ENCODE results near the gene AAGAB. TPM values are rescaled to one million over a fixed set of nuclear protein-coding genes. Genes with fewer than 3 reads are reported as not detected.

The AAGAB gene
- total and polyA plus RNA-seq, 8 donors, result 11.2 to 89.5 (median 32.0) TPM

- DNase-seq, result no peak
- peaks cover 0 to 6% (median 0%) of the 10 kb centered on the region in 4 donors for H3K9me3 ChIP-seq
- 45 to 67% (median 59%) methylated on average over 3 of the region's 3 CpGs for WGBS, 5 donors
- peaks cover 3 to 16% (median 14%) of the 10 kb centered on the region in 4 donors for H3K36me3 ChIP-seq
- no peak overlapping the region for H3K4me3 ChIP-seq
- intact Hi-C loops (cut with DNase I; ENCODE audit: low total_unique reads), result no loop called here
- H3K27me3 ChIP-seq, result no peaks in the 10 kb centered on the region
- H3K4me1 ChIP-seq, result peaks cover 4 to 44% (median 23%) of the 10 kb centered on the region in 4 donors
- H3K27ac ChIP-seq, result no peak overlapping the region
- TF ChIP-seq POLR2A (IDR thresholded peaks at IDR 0.05) (no peak), POLR2AphosphoS5 (IDR thresholded peaks at IDR 0.05) (no peak)
Observed at GRCh38 chr15:67242708-67243111, 11.8 kb downstream of the AAGAB start.

GRCh38 chr15:67241132-67241855 lies 13.2 kb downstream of the AAGAB start:
- 66 to 79% (median 77%) methylated on average over 4 of the region's 4 CpGs for WGBS, 5 donors
- intact Hi-C loops (cut with DNase I; ENCODE audit: low total_unique reads), result no loop called here
- no peaks in the 10 kb centered on the region for H3K27me3 ChIP-seq

GRCh38 chr15:67240235-67241131 lies 14.0 kb downstream of the AAGAB start:
- WGBS, 5 donors, result 21 to 54% (median 38%) methylated on average over 3 of the region's 3 CpGs
- Histone ChIP-seq H3K4me1 (peaks cover 4 to 44% (median 23%) of the 10 kb centered on the region in 4 donors), H3K9me3 (no peaks in the 10 kb centered on the region), H3K4me3 (no peak overlapping the region), H3K27me3 (no peaks in the 10 kb centered on the region), H3K27ac (no peak overlapping the region), H3K36me3 (peaks cover 0 to 8% (median 6%) of the 10 kb centered on the region in 4 donors)
- peak in 3 of 7 experiments; percentile 11 to 39 (median 35) for TF ChIP-seq CTCF (IDR thresholded peaks at IDR 0.05)
- TF ChIP-seq POLR2AphosphoS5 (IDR thresholded peaks at IDR 0.05), result no peak
- TF ChIP-seq POLR2A (IDR thresholded peaks at IDR 0.05), result no peak
- TF ChIP-seq EP300 (IDR thresholded peaks at IDR 0.05), result no peak
- intact Hi-C loops (cut with DNase I; ENCODE audit: low total_unique reads), result no loop called here
- peak; percentile 43 to 60 for DNase-seq

More at GRCh38 chr15:67241132-67241855, 13.2 kb downstream of the AAGAB start:
- Histone ChIP-seq H3K36me3 (peaks cover 0 to 8% (median 7%) of the 10 kb centered on the region in 4 donors), H3K4me1 (peaks cover 4 to 44% (median 23%) of the 10 kb centered on the region in 4 donors), H3K9me3 (no peaks in the 10 kb centered on the region), H3K4me3 (no peak overlapping the region), H3K27ac (peak overlapping the region in 1 of 5 donors; percentile 48)
- TF ChIP-seq CTCF (IDR thresholded peaks at IDR 0.05) (no peak), POLR2AphosphoS5 (IDR thresholded peaks at IDR 0.05) (no peak), EP300 (IDR thresholded peaks at IDR 0.05) (no peak), POLR2A (IDR thresholded peaks at IDR 0.05) (no peak)
- DNase-seq, result no peak

GRCh38 chr15:67232591-67232990 lies 21.9 kb downstream of the AAGAB start:
- 46 to 73% (median 64%) methylated on average over 3 of the region's 3 CpGs for WGBS, 5 donors
- H3K4me1 ChIP-seq, result peaks cover 0 to 10% (median 3%) of the 10 kb centered on the region in 4 donors
- no peaks in the 10 kb centered on the region for H3K9me3 ChIP-seq
- intact Hi-C loops (cut with DNase I; ENCODE audit: low total_unique reads), result no loop called here
- no peak for TF ChIP-seq EP300 (IDR thresholded peaks at IDR 0.05)
- no peak for TF ChIP-seq POLR2A (IDR thresholded peaks at IDR 0.05)
- no peak for TF ChIP-seq CTCF (IDR thresholded peaks at IDR 0.05)
- TF ChIP-seq POLR2AphosphoS5 (IDR thresholded peaks at IDR 0.05), result no peak
- no peaks in the 10 kb centered on the region for H3K27me3 ChIP-seq
- peak in 1 of 2 donors; percentile 10 for DNase-seq
- no peak overlapping the region for H3K4me3 ChIP-seq
- no peak overlapping the region for H3K27ac ChIP-seq
- peaks cover 9 to 85% (median 78%) of the 10 kb centered on the region in 4 donors for H3K36me3 ChIP-seq

Data from stomach (tissue), 9 donors.